Pulmonary artery endothelial cell (primary cell): ENCODE measurements around the gene RASSF7. TPM values are rescaled to one million over a fixed set of nuclear protein-coding genes. Genes with fewer than 3 reads are reported as not detected.
A peak's percentile ranks its signal among the peaks of the same experiment; 100 is the strongest.

ENCODE experiments used
- DNase-seq: peaks from one replicate; pipeline ENCODE4 v3.0.0-alpha.2; 2011; ENCODE audit warnings: low read depth, low spot score
- total RNA-seq: library from RNA; depleted of rRNA; stranded (reverse); fragments of >200 nt; gene quantifications from 2 replicates; pipeline ENCODE4 v1.2.3, GENCODE V29; 2014

RASSF7 gene
- total RNA-seq, 1 donor from 2014 or later: 14.4 TPM

- DNase-seq: no peak
Measured at GRCh38 chr11:608791-609251, 48.1 kb downstream of the RASSF7 start.

GRCh38 chr11:609341-609811 is 48.6 kb downstream of the RASSF7 start:
- no peak for DNase-seq

- no peak for DNase-seq
Measured at GRCh38 chr11:610146-610801, 49.5 kb downstream of the RASSF7 start.

- no peak for DNase-seq
Measured at GRCh38 chr11:611001-611996, 50.5 kb downstream of the RASSF7 start.

- DNase-seq: no peak
Measured at GRCh38 chr11:612201-612960, 51.6 kb downstream of the RASSF7 start.

- no peak for DNase-seq
Measured at GRCh38 chr11:612961-613300, 52.2 kb downstream of the RASSF7 start.

GRCh38 chr11:613369-613968 is 52.7 kb downstream of the RASSF7 start:
- peak; percentile 30 for DNase-seq

Other genes with a start within 250 kb of the RASSF7 start
- 1.7 and 7.9 TPM in 2 replicates for gene IFITM1, start 246.9 kb upstream of the RASSF7 start, total RNA-seq
- gene IFITM3, start 240.1 kb upstream of the RASSF7 start, total RNA-seq: 44.4 and 45.8 TPM in 2 replicates
- 1.5 TPM in 2 replicates for gene B4GALNT4, start 191.5 kb upstream of the RASSF7 start, total RNA-seq
- 0.26 and 0.67 TPM in 2 replicates for gene PKP3, start 166.8 kb upstream of the RASSF7 start, total RNA-seq
- 27.6 and 39.6 TPM in 2 replicates for gene SIGIRR, start 146.0 kb upstream of the RASSF7 start, total RNA-seq
- gene ANO9, start 119.0 kb upstream of the RASSF7 start, total RNA-seq: 0.07 TPM in 1 of 2 replicates, not detected in the other
- 32.1 and 39.7 TPM in 2 replicates for gene PTDSS2, start 110.7 kb upstream of the RASSF7 start, total RNA-seq
- 288 and 306 TPM in 2 replicates for gene RNH1, start 53.7 kb upstream of the RASSF7 start, total RNA-seq
- gene HRAS, start 25.4 kb upstream of the RASSF7 start, total RNA-seq: 77.7 and 91.6 TPM in 2 replicates
- gene LRRC56, start 23.4 kb upstream of the RASSF7 start, total RNA-seq: 0.40 and 0.46 TPM in 2 replicates
- gene LMNTD2, start 232 bp upstream of the RASSF7 start, total RNA-seq: 0.56 and 0.86 TPM in 2 replicates
- 28.0 and 29.5 TPM in 2 replicates for gene PHRF1, start 15.5 kb downstream of the RASSF7 start, total RNA-seq
- 8.7 and 16.5 TPM in 2 replicates for gene IRF7, start 55.0 kb downstream of the RASSF7 start, total RNA-seq
- gene CDHR5, start 64.0 kb downstream of the RASSF7 start, total RNA-seq: not detected in 2 replicates
- gene SCT, start 66.2 kb downstream of the RASSF7 start, total RNA-seq: not detected in 2 replicates
- not detected in 2 replicates for gene DRD4, start 76.3 kb downstream of the RASSF7 start, total RNA-seq
- 45.1 and 66.1 TPM in 2 replicates for gene DEAF1, start 134.3 kb downstream of the RASSF7 start, total RNA-seq
- 8.4 and 9.7 TPM in 2 replicates for gene TMEM80, start 134.8 kb downstream of the RASSF7 start, total RNA-seq
- gene EPS8L2, start 145.3 kb downstream of the RASSF7 start, total RNA-seq: 2.0 and 3.0 TPM in 2 replicates
- 278 and 283 TPM in 2 replicates for gene TALDO1, start 186.5 kb downstream of the RASSF7 start, total RNA-seq
- gene GATD1, start 216.5 kb downstream of the RASSF7 start, total RNA-seq: 37.5 and 38.1 TPM in 2 replicates
- gene CEND1, start 229.1 kb downstream of the RASSF7 start, total RNA-seq: 0.13 and 0.14 TPM in 2 replicates
- gene SLC25A22, start 237.3 kb downstream of the RASSF7 start, total RNA-seq: 9.0 and 9.2 TPM in 2 replicates
- gene PIDD1, start 244.3 kb downstream of the RASSF7 start, total RNA-seq: 7.0 and 7.5 TPM in 2 replicates
- 248 and 277 TPM in 2 replicates for gene RPLP2, start 249.0 kb downstream of the RASSF7 start, total RNA-seq